SJSA1 (cell line): ENCODE data around the gene LSG1. TPM values are rescaled to one million over a fixed set of nuclear protein-coding genes. Genes with fewer than 3 reads are reported as not detected.

Experiments used
- DNase-seq, 2 experiments: peaks; one replicate each; pipeline ENCODE4 v3.0.0-alpha.2; 2015 to 2020; ENCODE audit warnings: low spot score in 2 of 2, low read depth in 1 of 2
- H3K27ac ChIP-seq: fragments of 250-450 bp; sonication (Bioruptor Pico); 2 replicates; pipeline ENCODE4 v1.5.1; 2020; ENCODE audit warnings: mild to moderate bottlenecking, moderate library complexity
- H3K27me3 ChIP-seq: fragments of 250-450 bp; sonication (Bioruptor Pico); replicated peaks from 2 replicates; pipeline ENCODE4 v1.5.1; 2020; ENCODE audit warnings: mild to moderate bottlenecking, moderate library complexity
- H3K36me3 ChIP-seq: fragments of 250-450 bp; sonication (Bioruptor Pico); 2 replicates; pipeline ENCODE4 v1.5.1; 2020; ENCODE audit warnings: mild to moderate bottlenecking
- H3K4me1 ChIP-seq: fragments of 250-450 bp; sonication (Bioruptor Pico); replicated peaks from 2 replicates; pipeline ENCODE4 v1.6.1; 2021; ENCODE audit warnings: mild to moderate bottlenecking
- H3K4me3 ChIP-seq: fragments of 250-450 bp; sonication (Bioruptor Pico); 2 replicates; pipeline ENCODE4 v1.5.1; 2020; ENCODE audit warnings: mild to moderate bottlenecking
- H3K9me3 ChIP-seq: fragments of 250-450 bp; sonication (Bioruptor Pico); replicated peaks from 2 replicates; pipeline ENCODE4 v1.5.1; 2020; ENCODE audit warnings: mild to moderate bottlenecking
- total RNA-seq: library from RNA; depleted of rRNA; stranded (reverse); fragments of >200 nt; shearing (Covaris generic); gene quantifications from 2 replicates; pipeline ENCODE4 v1.2.3, GENCODE V29; 2014; rRNA removed

The LSG1 gene
- 20.6 and 36.3 TPM in 2 replicates for total RNA-seq

GRCh38 chr3:194671900-194672808, at the start of gene LSG1:
Gene LSG1 (minus strand): TSS chr3:194672191. CDS start chr3:194672162, 29 bp downstream.
- peak within 1 kb of the TSS; percentile 96 for H3K27ac ChIP-seq

GRCh38 chr3:194720048-194720447, 48.1 kb upstream of the LSG1 start:
- no peaks in the 10 kb centered on the region for H3K27me3 ChIP-seq
- H3K4me3 ChIP-seq: no peak overlapping the region
- peaks cover 37% of the 10 kb centered on the region for H3K4me1 ChIP-seq
- DNase-seq: no peak
- H3K27ac ChIP-seq: no peak overlapping the region
- H3K9me3 ChIP-seq: no peaks in the 10 kb centered on the region
- no peaks in the 10 kb centered on the region for H3K36me3 ChIP-seq

More at GRCh38 chr3:194671900-194672808, at the start of gene LSG1:
- peak within 1 kb of the TSS; percentile 54 for H3K4me3 ChIP-seq
- DNase-seq: peak; percentile 88 to 95
- peaks cover 14% of the 10 kb centered on the region for H3K36me3 ChIP-seq
- H3K4me1 ChIP-seq: peaks cover 7% of the 10 kb centered on the region
- H3K27me3 ChIP-seq: no peaks in the 10 kb centered on the region
- H3K9me3 ChIP-seq: no peaks in the 10 kb centered on the region

GRCh38 chr3:194718079-194718478, 46.1 kb upstream of the LSG1 start:
- no peak for DNase-seq
- H3K4me3 ChIP-seq: no peak overlapping the region
- no peaks in the 10 kb centered on the region for H3K27me3 ChIP-seq
- no peaks in the 10 kb centered on the region for H3K9me3 ChIP-seq
- H3K4me1 ChIP-seq: peaks cover 40% of the 10 kb centered on the region
- no peak overlapping the region for H3K27ac ChIP-seq
- H3K36me3 ChIP-seq: no peaks in the 10 kb centered on the region

- Histone ChIP-seq H3K27ac (peak overlapping the region; percentile 71), H3K36me3 (no peaks in the 10 kb centered on the region), H3K4me3 (no peak overlapping the region), H3K9me3 (no peaks in the 10 kb centered on the region), H3K4me1 (peaks cover 48% of the 10 kb centered on the region), H3K27me3 (no peaks in the 10 kb centered on the region)
- peak; percentile 52 to 82 for DNase-seq
These were observed 43.2 kb upstream of the LSG1 start for GRCh38 chr3:194715022-194715800.

GRCh38 chr3:194714564-194714963, 42.6 kb upstream of the LSG1 start:
- Histone ChIP-seq H3K4me3 (no peak overlapping the region), H3K4me1 (peaks cover 48% of the 10 kb centered on the region), H3K36me3 (no peaks in the 10 kb centered on the region), H3K9me3 (no peaks in the 10 kb centered on the region), H3K27ac (peak overlapping the region; percentile 71), H3K27me3 (no peaks in the 10 kb centered on the region)
- DNase-seq: peak; percentile 67 to 71

- no peak overlapping the region for H3K4me3 ChIP-seq
- H3K27ac ChIP-seq: peak overlapping the region; percentile 71
- peaks cover 48% of the 10 kb centered on the region for H3K4me1 ChIP-seq
- DNase-seq: no peak
- H3K9me3 ChIP-seq: no peaks in the 10 kb centered on the region
- no peaks in the 10 kb centered on the region for H3K27me3 ChIP-seq
- no peaks in the 10 kb centered on the region for H3K36me3 ChIP-seq
These were observed 42.1 kb upstream of the LSG1 start for GRCh38 chr3:194714137-194714455.

- no peaks in the 10 kb centered on the region for H3K36me3 ChIP-seq
- DNase-seq: peak in 1 of 2 experiments; percentile 22
- no peaks in the 10 kb centered on the region for H3K9me3 ChIP-seq
- H3K27ac ChIP-seq: peak overlapping the region; percentile 71
- H3K4me1 ChIP-seq: peaks cover 48% of the 10 kb centered on the region
- no peaks in the 10 kb centered on the region for H3K27me3 ChIP-seq
- no peak overlapping the region for H3K4me3 ChIP-seq
These were observed 41.5 kb upstream of the LSG1 start for GRCh38 chr3:194713299-194714136.

GRCh38 chr3:194711913-194712312, 39.9 kb upstream of the LSG1 start:
- peak overlapping the region; percentile 88 for H3K27ac ChIP-seq

GRCh38 chr3:194711286-194711685, 39.3 kb upstream of the LSG1 start:
- no peak overlapping the region for H3K4me3 ChIP-seq
- no peaks in the 10 kb centered on the region for H3K27me3 ChIP-seq
- H3K27ac ChIP-seq: peak overlapping the region; percentile 88
- no peaks in the 10 kb centered on the region for H3K36me3 ChIP-seq
- no peak for DNase-seq
- peaks cover 46% of the 10 kb centered on the region for H3K4me1 ChIP-seq
- no peaks in the 10 kb centered on the region for H3K9me3 ChIP-seq

More at GRCh38 chr3:194711913-194712312, 39.9 kb upstream of the LSG1 start:
- Histone ChIP-seq H3K4me3 (no peak overlapping the region), H3K4me1 (peaks cover 48% of the 10 kb centered on the region), H3K36me3 (no peaks in the 10 kb centered on the region), H3K27me3 (no peaks in the 10 kb centered on the region), H3K9me3 (no peaks in the 10 kb centered on the region)
- DNase-seq: peak; percentile 91 to 94

GRCh38 chr3:194707147-194707540, 35.2 kb upstream of the LSG1 start:
- Histone ChIP-seq H3K27ac (no peak overlapping the region), H3K4me1 (peaks cover 11% of the 10 kb centered on the region), H3K9me3 (no peaks in the 10 kb centered on the region), H3K27me3 (no peaks in the 10 kb centered on the region), H3K36me3 (no peaks in the 10 kb centered on the region), H3K4me3 (no peak overlapping the region)
- DNase-seq: no peak

GRCh38 chr3:194705761-194706160, 33.8 kb upstream of the LSG1 start:
- no peaks in the 10 kb centered on the region for H3K9me3 ChIP-seq
- H3K4me1 ChIP-seq: no peaks in the 10 kb centered on the region
- no peak for DNase-seq
- no peaks in the 10 kb centered on the region for H3K36me3 ChIP-seq
- H3K27me3 ChIP-seq: no peaks in the 10 kb centered on the region
- no peak overlapping the region for H3K27ac ChIP-seq
- H3K4me3 ChIP-seq: no peak overlapping the region

- Histone ChIP-seq H3K36me3 (no peaks in the 10 kb centered on the region), H3K4me3 (no peak overlapping the region), H3K27ac (no peak overlapping the region), H3K4me1 (no peaks in the 10 kb centered on the region), H3K27me3 (no peaks in the 10 kb centered on the region), H3K9me3 (no peaks in the 10 kb centered on the region)
- no peak for DNase-seq
These were observed 33.2 kb upstream of the LSG1 start for GRCh38 chr3:194705227-194705626.

- H3K36me3 ChIP-seq: no peaks in the 10 kb centered on the region
- DNase-seq: no peak
- no peaks in the 10 kb centered on the region for H3K27me3 ChIP-seq
- no peaks in the 10 kb centered on the region for H3K4me1 ChIP-seq
- H3K9me3 ChIP-seq: no peaks in the 10 kb centered on the region
- no peak overlapping the region for H3K4me3 ChIP-seq
- H3K27ac ChIP-seq: no peak overlapping the region
These were observed 30.6 kb upstream of the LSG1 start for GRCh38 chr3:194702545-194702944.
